Mesothelial cell of epicardium (in vitro differentiated cells): ENCODE results near the gene GGACT. TPM values are rescaled to one million over a fixed set of nuclear protein-coding genes. Genes with fewer than 3 reads are reported as not detected.

Source experiments
- DNase-seq, 2 experiments: peaks; one replicate each; pipeline ENCODE4 v3.0.0; 2021; ENCODE audit warnings: low spot score in 2 of 2; ENCODE audit not compliant: unreplicated experiment in 2 of 2
- H3K27ac Mint-ChIP-seq: 2 replicates; pipeline ENCODE4 v1.8.0; 2021; ENCODE audit warnings: mixed read lengths
- H3K27me3 Mint-ChIP-seq: 2 replicates; pipeline ENCODE4 v1.8.0; 2021; ENCODE audit warnings: low read depth, mixed read lengths
- H3K36me3 Mint-ChIP-seq: 2 replicates; pipeline ENCODE4 v1.8.0; 2021; ENCODE audit warnings: mixed read lengths
- H3K4me1 Mint-ChIP-seq: 2 replicates; pipeline ENCODE4 v1.8.0; 2021; ENCODE audit warnings: mixed read lengths
- H3K4me3 Mint-ChIP-seq: 2 replicates; pipeline ENCODE4 v1.8.0; 2021; ENCODE audit warnings: mild to moderate bottlenecking, moderate library complexity, mixed read lengths
- H3K9me3 Mint-ChIP-seq: 2 replicates; pipeline ENCODE4 v1.8.0; 2021; ENCODE audit warnings: mixed read lengths
- CTCF ChIP-seq: fragments of 200-600 bp; sonication (generic); IDR thresholded peaks from one replicate; pipeline ENCODE4 v1.5.0; 2021; ENCODE audit warnings: antibody characterized with exemption; ENCODE audit not compliant: unreplicated experiment
- total RNA-seq: library from RNA; stranded (reverse); gene quantifications from 3 replicates; pipeline ENCODE4 v1.2.1, GENCODE V29; 2021

GGACT gene
- total RNA-seq, 1 donor from 2014 or later, result 6.6 TPM

- Mint-ChIP-seq H3K36me3 (peaks cover 36% of the 10 kb centered on the region), H3K4me3 (no peak overlapping the region), H3K4me1 (peaks cover 10% of the 10 kb centered on the region), H3K9me3 (no peaks in the 10 kb centered on the region), H3K27ac (no peak overlapping the region), H3K27me3 (no peaks in the 10 kb centered on the region)
- TF ChIP-seq CTCF, result no peak
- DNase-seq, result no peak
These were observed 46.1 kb upstream of the GGACT start for GRCh38 chr13:100634696-100635095.

- no peaks in the 10 kb centered on the region for H3K9me3 Mint-ChIP-seq
- H3K36me3 Mint-ChIP-seq, result peaks cover 46% of the 10 kb centered on the region
- no peak for TF ChIP-seq CTCF
- H3K27ac Mint-ChIP-seq, result no peak overlapping the region
- no peaks in the 10 kb centered on the region for H3K27me3 Mint-ChIP-seq
- no peak overlapping the region for H3K4me3 Mint-ChIP-seq
- peaks cover 12% of the 10 kb centered on the region for H3K4me1 Mint-ChIP-seq
- no peak for DNase-seq
These were observed 44.9 kb upstream of the GGACT start for GRCh38 chr13:100633461-100633860.

GRCh38 chr13:100630555-100630954 is 42.0 kb upstream of the GGACT start:
- H3K27ac Mint-ChIP-seq, result peak overlapping the region; percentile 58
- H3K36me3 Mint-ChIP-seq, result peaks cover 44% of the 10 kb centered on the region
- H3K4me1 Mint-ChIP-seq, result peaks cover 12% of the 10 kb centered on the region
- no peaks in the 10 kb centered on the region for H3K27me3 Mint-ChIP-seq
- no peaks in the 10 kb centered on the region for H3K9me3 Mint-ChIP-seq
- no peak for TF ChIP-seq CTCF
- DNase-seq, result no peak
- H3K4me3 Mint-ChIP-seq, result no peak overlapping the region

GRCh38 chr13:100627120-100627519 is 38.5 kb upstream of the GGACT start:
- no peak overlapping the region for H3K27ac Mint-ChIP-seq
- peaks cover 50% of the 10 kb centered on the region for H3K36me3 Mint-ChIP-seq

GRCh38 chr13:100625447-100625846 is 36.9 kb upstream of the GGACT start:
- Mint-ChIP-seq H3K27ac (no peak overlapping the region), H3K36me3 (peaks cover 61% of the 10 kb centered on the region), H3K27me3 (no peaks in the 10 kb centered on the region), H3K9me3 (peaks cover 7% of the 10 kb centered on the region), H3K4me3 (no peak overlapping the region), H3K4me1 (peaks cover 2% of the 10 kb centered on the region)
- TF ChIP-seq CTCF, result no peak
- DNase-seq, result no peak

More at GRCh38 chr13:100627120-100627519, 38.5 kb upstream of the GGACT start:
- peaks cover 10% of the 10 kb centered on the region for H3K4me1 Mint-ChIP-seq
- DNase-seq, result no peak
- no peaks in the 10 kb centered on the region for H3K27me3 Mint-ChIP-seq
- H3K4me3 Mint-ChIP-seq, result no peak overlapping the region
- H3K9me3 Mint-ChIP-seq, result no peaks in the 10 kb centered on the region
- no peak for TF ChIP-seq CTCF

- DNase-seq, result no peak
- Mint-ChIP-seq H3K36me3 (peaks cover 66% of the 10 kb centered on the region), H3K9me3 (peaks cover 33% of the 10 kb centered on the region), H3K27ac (no peak overlapping the region), H3K4me1 (no peaks in the 10 kb centered on the region), H3K4me3 (no peak overlapping the region), H3K27me3 (no peaks in the 10 kb centered on the region)
- no peak for TF ChIP-seq CTCF
These were observed 32.2 kb upstream of the GGACT start for GRCh38 chr13:100620792-100621191.
